A549 (cell line): ENCODE measurements around the gene ADPRS. TPM values are rescaled to one million over a fixed set of nuclear protein-coding genes. Genes with fewer than 3 reads are reported as not detected.

Source experiments
- ATAC-seq, 2 experiments: fragments of 200-7000 bp in 1 of 2; fragments of >200 bp in 1 of 2; cut with Nextera tagmentation in 1 of 2; cut with Tn5 transposase in 1 of 2; 3 replicates each; pipeline versions ENCODE4 v1.8.0 to v1.9.1; 2018 to 2020; ENCODE audit warnings: mild to moderate bottlenecking in 1 of 2, moderate library complexity in 1 of 2
- CTCF ChIA-PET: fragments of 300-600 bp; sonication (Branson Sonifier 250); formaldehyde crosslinking; extraction: SDS; loops from one replicate; lab custom pipeline; 2021; ENCODE audit warnings: antibody characterized with exemption, inconsistent platforms; lab: Yijun Ruan, JAX
- POLR2A ChIA-PET: fragments of 350-600 bp; formaldehyde crosslinking; extraction: SDS; loops from one replicate; lab custom pipeline; 2021; ENCODE audit warnings: antibody characterized with exemption, inconsistent platforms; lab: Yijun Ruan, JAX
- DNase-seq, 2 experiments: peaks; one replicate each; pipeline versions ENCODE4 v3.0.0 to v3.0.0-alpha.2; 2011 to 2016; ENCODE audit warnings: low read depth in 1 of 2, low spot score in 1 of 2
- FAIRE-seq: peaks from 2 replicates; lab custom pipeline; 2011; peaks lifted over from hg19 to GRCh38; lab: Jason Lieb, UNC
- H3K27ac ChIP-seq, 2 experiments: fragments of >200 bp; sonication (Bioruptor Twin); formaldehyde crosslinking; 3 replicates each; pipeline ENCODE4 v1.5.1; 2016 to 2017
- H3K4me1 ChIP-seq: fragments of >200 bp; sonication (Bioruptor Twin); formaldehyde crosslinking; 3 replicates; pipeline ENCODE4 v1.6.1; 2016
- H3K4me2 ChIP-seq: fragments of >200 bp; sonication (Bioruptor Twin); formaldehyde crosslinking; 3 replicates; pipeline ENCODE4 v1.6.1; 2016
- H3K4me3 ChIP-seq: fragments of >200 bp; sonication (Bioruptor Twin); formaldehyde crosslinking; 3 replicates; pipeline ENCODE4 v1.5.1; 2016
- H3K9me3 ChIP-seq: fragments of >200 bp; sonication (Bioruptor Twin); formaldehyde crosslinking; 3 replicates; pipeline ENCODE4 v1.6.1; 2016
- CHD4 ChIP-seq: fragments of 200-600 bp; sonication (generic); IDR thresholded peaks from 2 replicates; pipeline ENCODE4 v1.6.1; 2016; ENCODE audit warnings: antibody characterized with exemption, mild to moderate bottlenecking, borderline replicate concordance
- FOXS1 ChIP-seq: fragments of 250-450 bp; sonication (Bioruptor Pico); IDR thresholded peaks from 2 replicates; pipeline ENCODE4 v1.5.0; 2020; ENCODE audit warnings: mild to moderate bottlenecking, moderate library complexity
- MAZ ChIP-seq: fragments of 150-350 bp; IDR thresholded peaks from 2 replicates; pipeline ENCODE4 v1.6.1; 2014; ENCODE audit warnings: antibody characterized with exemption, low read depth, low read length, borderline replicate concordance
- RAD21 ChIP-seq, 2 experiments: fragments of >200 bp in 1 of 2; sonication (Bioruptor Twin) in 1 of 2; formaldehyde crosslinking in 1 of 2; IDR thresholded peaks in 1 of 2; conservative IDR thresholded peaks in 1 of 2; 2 replicates in 1 of 2; 3 replicates in 1 of 2; pipeline ENCODE4 v1.6.1; 2012 to 2018; ENCODE audit warnings: inconsistent platforms in 1 of 2
- RCOR1 ChIP-seq: fragments of 150-350 bp; IDR thresholded peaks from 2 replicates; pipeline ENCODE4 v1.6.1; 2014; ENCODE audit warnings: antibody characterized with exemption, low read length, low read depth
- RFX5 ChIP-seq: fragments of 450-650 bp; IDR thresholded peaks from 2 replicates; pipeline ENCODE4 v1.7.1; 2014; ENCODE audit warnings: antibody characterized with exemption, mild to moderate bottlenecking, moderate library complexity
- RNF2 ChIP-seq: fragments of 200-600 bp; sonication (generic); IDR thresholded peaks from 2 replicates; pipeline ENCODE4 v1.6.1; 2016; ENCODE audit warnings: low read depth, mild to moderate bottlenecking, antibody characterized with exemption, moderate library complexity, borderline replicate concordance
- SMC3 ChIP-seq: fragments of >200 bp; sonication (Bioruptor Twin); formaldehyde crosslinking; IDR thresholded peaks from 3 replicates; pipeline ENCODE4 v1.6.1; 2018; ENCODE audit warnings: inconsistent platforms
- ZSCAN20 ChIP-seq: fragments of 250-450 bp; sonication (Bioruptor Pico); IDR thresholded peaks from 2 replicates; pipeline ENCODE4 v1.8.0; 2022; ENCODE audit warnings: mild to moderate bottlenecking, moderate library complexity
- WGBS: methylation state at CpG from one replicate; pipeline ENCODE4 v1.1.6; 2017; ENCODE audit errors: missing lambda C conversion rate; 5-methylcytosine and 5-hydroxymethylcytosine counted together
- polyA plus RNA-seq, 4 experiments: library from polyadenylated mRNA; depleted of rRNA in 3 of 4; stranded (reverse); fragments of >200 nt; fragmentation: RNase III in 1 of 4; extraction: RNeasy Plus Mini Kit Qiagen cat#74134 plus additional on column Dnase treatment in 1 of 4; gene quantifications; 2 replicates in 3 of 4; 3 replicates in 1 of 4; pipeline ENCODE4 v1.2.3, GENCODE V29; 2011 to 2017
- TF ChIP-seq, protein P1 (sequence below): fragments of 250-450 bp; sonication (Bioruptor Pico); IDR thresholded peaks from 2 replicates; pipeline ENCODE4 v1.5.0; 2021; ENCODE audit warnings: mild to moderate bottlenecking, moderate library complexity, borderline replicate concordance
- TF ChIP-seq, protein P2 (sequence below): fragments of >200 bp; sonication (Bioruptor Twin); formaldehyde crosslinking; IDR thresholded peaks from 3 replicates; pipeline ENCODE4 v1.5.1; 2016
- TF ChIP-seq, protein P3 (sequence below): fragments of 200-600 bp; sonication (generic); IDR thresholded peaks from 2 replicates; pipeline ENCODE4 v1.6.1; 2016; ENCODE audit warnings: antibody characterized with exemption, mild to moderate bottlenecking, moderate library complexity
- TF ChIP-seq, protein P4 (sequence below): fragments of 150-350 bp; IDR thresholded peaks from 2 replicates; pipeline ENCODE4 v1.6.1; 2014; ENCODE audit warnings: low read depth, mild to moderate bottlenecking, low read length
- TF ChIP-seq, protein P5 (sequence below): IDR thresholded peaks from 2 replicates; pipeline ENCODE4 v1.6.1; 2012
- TF ChIP-seq, protein P6 (sequence below): fragments of 250-450 bp; sonication (Bioruptor Pico); IDR thresholded peaks from 2 replicates; pipeline ENCODE4 v1.5.0; 2020; ENCODE audit warnings: low read depth, mild to moderate bottlenecking, moderate library complexity

The ADPRS gene
- polyA plus RNA-seq, 2 of the 4 experiments (the other 2 are of a cell fraction), result 14.6 to 15.2 TPM

DNA sequence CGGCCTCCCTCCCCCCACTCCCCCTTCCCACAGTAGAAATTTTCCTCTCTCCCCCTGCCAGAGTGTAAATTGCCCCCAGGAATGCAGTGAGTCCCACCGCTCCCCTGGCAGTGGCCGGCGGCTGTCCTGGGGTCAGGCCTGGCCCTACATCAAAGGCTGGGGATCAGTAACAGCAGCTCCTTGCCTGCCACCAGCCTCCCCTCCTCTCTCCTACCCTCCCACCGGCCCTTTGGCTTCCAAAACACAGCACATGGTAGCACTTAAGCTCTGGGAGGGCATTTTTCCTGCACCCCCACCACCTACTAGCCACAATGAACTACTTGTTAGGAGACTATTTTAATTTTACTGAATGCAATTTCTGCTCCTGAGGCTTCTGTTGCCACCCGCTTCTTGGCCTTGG lies 45.3 kb downstream of the ADPRS start (continued):
- TF ChIP-seq, protein P1, sequence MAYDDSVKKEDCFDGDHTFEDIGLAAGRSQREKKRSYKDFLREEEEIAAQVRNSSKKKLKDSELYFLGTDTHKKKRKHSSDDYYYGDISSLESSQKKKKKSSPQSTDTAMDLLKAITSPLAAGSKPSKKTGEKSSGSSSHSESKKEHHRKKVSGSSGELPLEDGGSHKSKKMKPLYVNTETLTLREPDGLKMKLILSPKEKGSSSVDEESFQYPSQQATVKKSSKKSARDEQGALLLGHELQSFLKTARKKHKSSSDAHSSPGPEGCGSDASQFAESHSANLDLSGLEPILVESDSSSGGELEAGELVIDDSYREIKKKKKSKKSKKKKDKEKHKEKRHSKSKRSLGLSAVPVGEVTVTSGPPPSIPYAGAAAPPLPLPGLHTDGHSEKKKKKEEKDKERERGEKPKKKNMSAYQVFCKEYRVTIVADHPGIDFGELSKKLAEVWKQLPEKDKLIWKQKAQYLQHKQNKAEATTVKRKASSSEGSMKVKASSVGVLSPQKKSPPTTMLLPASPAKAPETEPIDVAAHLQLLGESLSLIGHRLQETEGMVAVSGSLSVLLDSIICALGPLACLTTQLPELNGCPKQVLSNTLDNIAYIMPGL, result no peak

DNA sequence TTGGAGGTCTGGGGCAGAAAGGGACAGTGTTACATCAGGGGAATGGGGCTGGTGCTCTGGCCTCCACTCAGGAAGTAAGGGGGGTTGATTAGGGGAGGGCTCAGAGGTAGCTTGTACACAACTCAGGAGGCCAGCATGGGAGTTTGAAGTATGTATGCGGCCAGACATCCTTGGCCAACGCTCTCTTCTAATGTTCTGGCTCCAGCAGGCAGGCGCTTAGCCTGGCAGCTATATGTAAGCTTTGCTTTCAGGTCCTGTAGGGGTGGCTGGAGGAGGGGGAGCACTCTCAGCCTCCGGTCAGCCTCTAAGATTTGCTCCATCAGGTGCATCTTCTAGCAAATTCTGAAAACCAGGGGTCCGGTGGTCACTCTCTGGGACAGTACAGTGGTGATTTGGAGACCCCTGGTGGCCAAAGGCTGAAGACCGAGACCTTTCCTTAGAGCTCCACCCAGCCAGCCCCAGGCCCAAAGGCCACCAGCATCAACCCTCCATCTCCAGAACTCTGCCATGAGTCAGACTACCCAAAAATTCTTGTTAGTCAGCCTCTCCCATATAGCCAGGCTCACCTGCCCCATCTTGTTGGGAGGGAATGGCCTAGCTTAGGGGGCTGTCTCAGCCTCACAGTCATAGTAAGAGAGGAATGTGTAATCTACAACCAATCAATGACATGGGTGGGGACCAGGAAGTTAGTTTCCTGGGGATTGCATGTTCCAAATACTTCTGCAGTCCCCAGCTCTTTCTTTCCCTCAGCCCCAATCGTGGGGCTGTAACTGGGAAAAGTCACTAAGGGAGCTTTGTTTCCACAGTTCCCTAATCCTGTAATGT lies 46.0 kb downstream of the ADPRS start:
- Histone ChIP-seq H3K9me3 (no peaks in the 10 kb centered on the region), H3K4me1 (peaks cover 6% of the 10 kb centered on the region), H3K4me2 (no peak overlapping the region), H3K4me3 (no peak overlapping the region), H3K27ac (no peak overlapping the region)
- ChIA-PET POLR2A (no interaction called here), CTCF (interaction anchor here (0.6 to 5.3 kb wide), 30 partner anchors 10 to 1363 kb away, joined by 3 to 147 read pairs (median 4); partner anchors contain the start of gene TRAPPC3)
- TF ChIP-seq RCOR1 (no peak), RAD21 (conservative IDR thresholded peaks at IDR 0.05 in 1 of 2, IDR thresholded peaks at IDR 0.05 in 1 of 2) (peak; percentile 53 to 66; a peak in 4 of 5 replicates), SMC3 (peak; percentile 57)
- TF ChIP-seq, protein P1, result no peak
- TF ChIP-seq, protein P2, sequence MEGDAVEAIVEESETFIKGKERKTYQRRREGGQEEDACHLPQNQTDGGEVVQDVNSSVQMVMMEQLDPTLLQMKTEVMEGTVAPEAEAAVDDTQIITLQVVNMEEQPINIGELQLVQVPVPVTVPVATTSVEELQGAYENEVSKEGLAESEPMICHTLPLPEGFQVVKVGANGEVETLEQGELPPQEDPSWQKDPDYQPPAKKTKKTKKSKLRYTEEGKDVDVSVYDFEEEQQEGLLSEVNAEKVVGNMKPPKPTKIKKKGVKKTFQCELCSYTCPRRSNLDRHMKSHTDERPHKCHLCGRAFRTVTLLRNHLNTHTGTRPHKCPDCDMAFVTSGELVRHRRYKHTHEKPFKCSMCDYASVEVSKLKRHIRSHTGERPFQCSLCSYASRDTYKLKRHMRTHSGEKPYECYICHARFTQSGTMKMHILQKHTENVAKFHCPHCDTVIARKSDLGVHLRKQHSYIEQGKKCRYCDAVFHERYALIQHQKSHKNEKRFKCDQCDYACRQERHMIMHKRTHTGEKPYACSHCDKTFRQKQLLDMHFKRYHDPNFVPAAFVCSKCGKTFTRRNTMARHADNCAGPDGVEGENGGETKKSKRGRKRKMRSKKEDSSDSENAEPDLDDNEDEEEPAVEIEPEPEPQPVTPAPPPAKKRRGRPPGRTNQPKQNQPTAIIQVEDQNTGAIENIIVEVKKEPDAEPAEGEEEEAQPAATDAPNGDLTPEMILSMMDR, result peak; percentile 58
- TF ChIP-seq, protein P3, sequence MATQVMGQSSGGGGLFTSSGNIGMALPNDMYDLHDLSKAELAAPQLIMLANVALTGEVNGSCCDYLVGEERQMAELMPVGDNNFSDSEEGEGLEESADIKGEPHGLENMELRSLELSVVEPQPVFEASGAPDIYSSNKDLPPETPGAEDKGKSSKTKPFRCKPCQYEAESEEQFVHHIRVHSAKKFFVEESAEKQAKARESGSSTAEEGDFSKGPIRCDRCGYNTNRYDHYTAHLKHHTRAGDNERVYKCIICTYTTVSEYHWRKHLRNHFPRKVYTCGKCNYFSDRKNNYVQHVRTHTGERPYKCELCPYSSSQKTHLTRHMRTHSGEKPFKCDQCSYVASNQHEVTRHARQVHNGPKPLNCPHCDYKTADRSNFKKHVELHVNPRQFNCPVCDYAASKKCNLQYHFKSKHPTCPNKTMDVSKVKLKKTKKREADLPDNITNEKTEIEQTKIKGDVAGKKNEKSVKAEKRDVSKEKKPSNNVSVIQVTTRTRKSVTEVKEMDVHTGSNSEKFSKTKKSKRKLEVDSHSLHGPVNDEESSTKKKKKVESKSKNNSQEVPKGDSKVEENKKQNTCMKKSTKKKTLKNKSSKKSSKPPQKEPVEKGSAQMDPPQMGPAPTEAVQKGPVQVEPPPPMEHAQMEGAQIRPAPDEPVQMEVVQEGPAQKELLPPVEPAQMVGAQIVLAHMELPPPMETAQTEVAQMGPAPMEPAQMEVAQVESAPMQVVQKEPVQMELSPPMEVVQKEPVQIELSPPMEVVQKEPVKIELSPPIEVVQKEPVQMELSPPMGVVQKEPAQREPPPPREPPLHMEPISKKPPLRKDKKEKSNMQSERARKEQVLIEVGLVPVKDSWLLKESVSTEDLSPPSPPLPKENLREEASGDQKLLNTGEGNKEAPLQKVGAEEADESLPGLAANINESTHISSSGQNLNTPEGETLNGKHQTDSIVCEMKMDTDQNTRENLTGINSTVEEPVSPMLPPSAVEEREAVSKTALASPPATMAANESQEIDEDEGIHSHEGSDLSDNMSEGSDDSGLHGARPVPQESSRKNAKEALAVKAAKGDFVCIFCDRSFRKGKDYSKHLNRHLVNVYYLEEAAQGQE, result no peak
- WGBS, result 64% methylated on average over 7 of the region's 7 CpGs
- DNase-seq (peak; percentile 34 to 68), FAIRE-seq (no peak), ATAC-seq (peak; percentile 77 to 94)

DNA sequence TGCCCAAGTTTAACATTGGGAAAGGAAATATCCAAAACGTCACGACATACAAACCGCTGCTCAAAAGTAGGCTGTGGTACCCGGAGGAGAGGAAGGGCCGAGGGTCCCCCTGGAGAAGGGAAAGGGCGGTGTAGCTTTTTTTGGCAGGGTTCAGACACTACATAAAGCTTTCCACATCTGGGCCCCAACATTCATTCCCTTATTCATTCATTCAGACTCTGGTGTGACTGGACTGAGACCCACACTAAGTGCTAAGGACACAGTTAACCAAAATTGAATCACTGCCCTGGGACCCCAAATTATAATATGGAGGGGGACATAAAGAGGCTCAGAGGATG lies 46.6 kb downstream of the ADPRS start:
- POLR2A ChIA-PET, result no interaction called here
- no peak for ATAC-seq
- no peak for FAIRE-seq
- no peak overlapping the region for H3K27ac ChIP-seq
- no peak for DNase-seq
- 71% methylated on average over 6 of the region's 6 CpGs for WGBS
- peaks cover 6% of the 10 kb centered on the region for H3K4me1 ChIP-seq
- CTCF ChIA-PET, result interaction anchor here (0.6 to 5.3 kb wide), 23 partner anchors 9 to 176 kb away, joined by 3 to 147 read pairs (median 4); partner anchors contain the start of gene TRAPPC3
- TF ChIP-seq, protein P4, sequence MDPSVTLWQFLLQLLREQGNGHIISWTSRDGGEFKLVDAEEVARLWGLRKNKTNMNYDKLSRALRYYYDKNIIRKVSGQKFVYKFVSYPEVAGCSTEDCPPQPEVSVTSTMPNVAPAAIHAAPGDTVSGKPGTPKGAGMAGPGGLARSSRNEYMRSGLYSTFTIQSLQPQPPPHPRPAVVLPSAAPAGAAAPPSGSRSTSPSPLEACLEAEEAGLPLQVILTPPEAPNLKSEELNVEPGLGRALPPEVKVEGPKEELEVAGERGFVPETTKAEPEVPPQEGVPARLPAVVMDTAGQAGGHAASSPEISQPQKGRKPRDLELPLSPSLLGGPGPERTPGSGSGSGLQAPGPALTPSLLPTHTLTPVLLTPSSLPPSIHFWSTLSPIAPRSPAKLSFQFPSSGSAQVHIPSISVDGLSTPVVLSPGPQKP, result no peak
- no peak for TF ChIP-seq ZSCAN20
- TF ChIP-seq MAZ, result no peak
- TF ChIP-seq, protein P2, result no peak
- TF ChIP-seq RNF2, result no peak
- no peak for TF ChIP-seq CHD4
- TF ChIP-seq RFX5, result no peak
- no peak for TF ChIP-seq FOXS1
- TF ChIP-seq, protein P5, sequence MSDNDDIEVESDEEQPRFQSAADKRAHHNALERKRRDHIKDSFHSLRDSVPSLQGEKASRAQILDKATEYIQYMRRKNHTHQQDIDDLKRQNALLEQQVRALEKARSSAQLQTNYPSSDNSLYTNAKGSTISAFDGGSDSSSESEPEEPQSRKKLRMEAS, result no peak
- TF ChIP-seq, protein P6, sequence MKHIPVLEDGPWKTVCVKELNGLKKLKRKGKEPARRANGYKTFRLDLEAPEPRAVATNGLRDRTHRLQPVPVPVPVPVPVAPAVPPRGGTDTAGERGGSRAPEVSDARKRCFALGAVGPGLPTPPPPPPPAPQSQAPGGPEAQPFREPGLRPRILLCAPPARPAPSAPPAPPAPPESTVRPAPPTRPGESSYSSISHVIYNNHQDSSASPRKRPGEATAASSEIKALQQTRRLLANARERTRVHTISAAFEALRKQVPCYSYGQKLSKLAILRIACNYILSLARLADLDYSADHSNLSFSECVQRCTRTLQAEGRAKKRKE (CRISPR knock-in tag), result no peak
- TF ChIP-seq, all 56 proteins: peak for 0
- Histone ChIP-seq H3K4me3 (no peak overlapping the region), H3K9me3 (no peaks in the 10 kb centered on the region), H3K4me2 (no peak overlapping the region)
